Hepatocyte (in vitro differentiated cells): ENCODE data around the gene TPPP.

ENCODE experiments used
- CTCF ChIP-seq: fragments of 200-600 bp; sonication (generic); IDR thresholded peaks from 2 replicates; pipeline ENCODE4 v1.5.1; 2016; ENCODE audit warnings: antibody characterized with exemption, mild to moderate bottlenecking; ENCODE audit not compliant: poor library complexity
- EZH2 ChIP-seq: fragments of 200-600 bp; sonication (generic); IDR thresholded peaks from 2 replicates; pipeline ENCODE4 v1.6.1; 2016; ENCODE audit warnings: antibody characterized with exemption, mild to moderate bottlenecking, borderline replicate concordance
- EZH2phosphoT487 ChIP-seq: fragments of 200-600 bp; sonication (generic); IDR thresholded peaks from one replicate; pipeline ENCODE4 v1.6.1; 2018; ENCODE audit warnings: antibody characterized with exemption, mild to moderate bottlenecking, low read depth, moderate library complexity; ENCODE audit not compliant: unreplicated experiment, severe bottlenecking

- no peak for TF ChIP-seq CTCF
- no peak for TF ChIP-seq EZH2
- no peak for TF ChIP-seq EZH2phosphoT487
These were observed 18.5 kb downstream of the TPPP start for GRCh38 chr5:674630-675011.
